Keratinocyte (primary cell): Measurements from ENCODE around the gene HOXC5.

ENCODE experiments used
- EZH2 ChIP-seq: IDR thresholded peaks from one replicate; pipeline ENCODE4 v1.6.1; 2012; ENCODE audit warnings: inconsistent platforms, mild to moderate bottlenecking, low read length, moderate library complexity
- TF ChIP-seq, protein P1 (sequence below), 3 experiments: IDR thresholded peaks in 1 of 3; conservative IDR thresholded peaks in 1 of 3; optimal IDR thresholded peaks in 1 of 3; 2 replicates in 2 of 3; 3 replicates in 1 of 3; pipeline versions ENCODE3 to v1.5.1; 2011; ENCODE audit warnings: low read length in 3 of 3, mild to moderate bottlenecking in 3 of 3, moderate library complexity in 2 of 3, control low read depth in 1 of 3, inconsistent platforms in 1 of 3; ENCODE audit not compliant: insufficient read depth in 2 of 3; ENCODE audit errors: extremely low read depth in 1 of 3

DNA sequence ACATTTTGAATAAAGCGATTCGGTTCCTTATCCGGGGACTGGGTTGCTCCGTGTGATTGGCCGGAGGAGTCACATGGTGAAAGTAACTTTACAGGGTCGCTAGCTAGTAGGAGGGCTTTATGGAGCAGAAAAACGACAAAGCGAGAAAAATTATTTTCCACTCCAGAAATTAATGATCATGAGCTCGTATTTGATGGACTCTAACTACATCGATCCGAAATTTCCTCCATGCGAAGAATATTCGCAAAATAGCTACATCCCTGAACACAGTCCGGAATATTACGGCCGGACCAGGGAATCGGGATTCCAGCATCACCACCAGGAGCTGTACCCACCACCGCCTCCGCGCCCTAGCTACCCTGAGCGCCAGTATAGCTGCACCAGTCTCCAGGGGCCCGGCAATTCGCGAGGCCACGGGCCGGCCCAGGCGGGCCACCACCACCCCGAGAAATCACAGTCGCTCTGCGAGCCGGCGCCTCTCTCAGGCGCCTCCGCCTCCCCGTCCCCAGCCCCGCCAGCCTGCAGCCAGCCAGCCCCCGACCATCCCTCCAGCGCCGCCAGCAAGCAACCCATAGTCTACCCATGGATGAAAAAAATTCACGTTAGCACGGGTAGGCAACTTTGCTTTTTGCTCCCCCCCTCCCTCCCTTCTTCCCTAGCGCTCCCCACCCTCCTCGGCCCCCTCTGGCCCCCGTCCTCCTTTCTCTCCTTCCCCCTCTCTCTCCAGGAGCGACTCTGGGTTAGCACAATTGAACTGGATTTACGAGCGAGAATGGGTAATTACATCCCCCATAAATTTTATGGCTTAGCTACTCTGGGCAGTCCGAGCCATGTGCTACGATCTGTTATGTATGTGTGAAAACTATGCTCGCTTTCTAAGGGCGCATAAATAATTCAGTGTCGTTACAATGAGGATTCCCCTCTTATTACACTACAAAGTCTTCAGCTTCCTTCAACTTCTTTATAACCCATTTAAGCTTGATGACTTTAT is 21.2 kb downstream of the HOXC5 start, which contains the start of gene HOXC4:
- TF ChIP-seq, protein P1, sequence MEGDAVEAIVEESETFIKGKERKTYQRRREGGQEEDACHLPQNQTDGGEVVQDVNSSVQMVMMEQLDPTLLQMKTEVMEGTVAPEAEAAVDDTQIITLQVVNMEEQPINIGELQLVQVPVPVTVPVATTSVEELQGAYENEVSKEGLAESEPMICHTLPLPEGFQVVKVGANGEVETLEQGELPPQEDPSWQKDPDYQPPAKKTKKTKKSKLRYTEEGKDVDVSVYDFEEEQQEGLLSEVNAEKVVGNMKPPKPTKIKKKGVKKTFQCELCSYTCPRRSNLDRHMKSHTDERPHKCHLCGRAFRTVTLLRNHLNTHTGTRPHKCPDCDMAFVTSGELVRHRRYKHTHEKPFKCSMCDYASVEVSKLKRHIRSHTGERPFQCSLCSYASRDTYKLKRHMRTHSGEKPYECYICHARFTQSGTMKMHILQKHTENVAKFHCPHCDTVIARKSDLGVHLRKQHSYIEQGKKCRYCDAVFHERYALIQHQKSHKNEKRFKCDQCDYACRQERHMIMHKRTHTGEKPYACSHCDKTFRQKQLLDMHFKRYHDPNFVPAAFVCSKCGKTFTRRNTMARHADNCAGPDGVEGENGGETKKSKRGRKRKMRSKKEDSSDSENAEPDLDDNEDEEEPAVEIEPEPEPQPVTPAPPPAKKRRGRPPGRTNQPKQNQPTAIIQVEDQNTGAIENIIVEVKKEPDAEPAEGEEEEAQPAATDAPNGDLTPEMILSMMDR (optimal IDR thresholded peaks at IDR 0.05 in 1 of 3, IDR thresholded peaks at IDR 0.05 in 1 of 3, conservative IDR thresholded peaks at IDR 0.05 in 1 of 3; ENCODE audit: extremely low read depth in 1 of 3, insufficient read depth in 2 of 3, low read length in 3 of 3): no peak
- no peak for TF ChIP-seq EZH2
